NB4 (cell line): ENCODE data around the gene REEP1.

Experiments
- DNase-seq: peaks from one replicate; pipeline ENCODE4 v3.0.0; 2010; ENCODE audit warnings: low read depth
- H3K4me3 ChIP-seq: one replicate; pipeline ENCODE4 v1.5.1; 2011; ENCODE audit warnings: mild to moderate bottlenecking, low read depth, low read length, moderate library complexity
- CTCF ChIP-seq: IDR thresholded peaks from one replicate; pipeline ENCODE4 v1.5.1; 2012; ENCODE audit warnings: low read depth, low read length
- MAX ChIP-seq: IDR thresholded peaks from 2 replicates; pipeline ENCODE4 v1.6.1; 2011; ENCODE audit warnings: low read depth, low read length
- MYC ChIP-seq: IDR thresholded peaks from 2 replicates; pipeline ENCODE4 v1.6.1; 2011; ENCODE audit warnings: low read depth, low read length
- POLR2A ChIP-seq: IDR thresholded peaks from 2 replicates; pipeline ENCODE4 v1.6.1; 2011; ENCODE audit warnings: mild to moderate bottlenecking; ENCODE audit not compliant: insufficient read length; ENCODE audit errors: extremely low read depth

REEP1 gene

DNA sequence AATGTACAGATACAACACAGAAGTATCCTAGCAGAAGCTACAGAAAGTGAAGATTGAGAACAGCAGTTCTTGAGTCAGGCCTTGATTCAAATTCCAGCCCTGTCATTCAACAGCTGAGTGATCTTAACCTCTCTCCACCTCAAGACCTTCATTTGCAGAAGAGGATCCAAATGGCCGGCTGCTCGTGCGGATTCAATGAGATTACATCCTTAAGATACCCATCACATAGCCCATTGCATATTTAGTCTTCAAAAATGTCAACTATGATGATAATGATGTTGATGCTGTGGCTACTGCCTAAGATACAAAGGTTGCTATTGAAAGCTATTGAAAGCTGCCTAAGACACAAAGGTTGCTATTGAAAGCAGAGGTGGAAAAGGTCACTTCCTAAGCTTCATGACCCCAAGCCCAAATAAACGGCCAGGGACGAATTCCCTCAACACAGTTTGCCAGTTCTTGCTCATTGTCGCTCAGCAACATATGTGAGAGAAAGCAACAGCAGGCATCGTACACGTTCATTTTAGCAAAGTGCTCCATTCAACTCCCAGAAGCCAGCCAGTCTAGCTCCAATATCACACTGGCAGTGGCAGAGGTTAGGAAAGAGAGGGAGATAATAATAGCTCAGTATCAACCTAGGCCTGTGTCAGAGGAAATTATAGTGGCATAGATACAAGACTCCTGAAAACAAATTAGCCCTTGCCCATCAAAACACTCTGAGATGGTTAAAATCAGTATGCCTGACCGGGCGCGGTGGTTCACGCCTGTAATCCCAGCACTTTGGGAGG, 102.0 kb downstream of the REEP1 start:
- no peak for DNase-seq
- TF ChIP-seq CTCF (no peak), MAX (no peak), MYC (no peak), POLR2A (no peak)
- H3K4me3 ChIP-seq = no peak overlapping the region

DNA sequence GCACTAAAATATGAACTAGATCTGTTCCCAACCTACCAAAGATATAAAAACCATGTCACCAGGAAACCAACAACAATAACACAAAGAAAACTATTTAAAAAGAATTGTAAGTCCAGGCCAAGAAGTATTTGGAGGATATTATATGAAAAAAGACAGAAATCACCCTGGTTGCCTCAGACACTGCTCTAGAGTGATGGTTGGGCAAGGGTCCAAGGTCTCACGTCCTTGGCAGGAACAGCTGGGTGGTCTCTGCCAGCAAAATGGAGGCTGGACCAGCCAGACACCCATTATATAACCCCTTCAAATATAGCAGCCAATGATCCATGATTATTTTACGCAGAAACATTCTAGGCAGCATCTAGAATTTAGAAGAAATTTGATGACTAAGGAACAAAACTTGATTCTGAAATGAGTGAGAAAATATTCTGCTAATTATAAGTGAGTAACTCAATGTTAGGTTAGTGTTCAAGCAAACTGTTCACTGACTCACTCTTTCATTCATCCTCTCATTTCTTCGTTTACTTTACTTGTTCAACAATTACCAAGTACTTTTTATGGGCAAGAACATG, 102.8 kb downstream of the REEP1 start:
- no peak for TF ChIP-seq MYC
- no peak for TF ChIP-seq CTCF
- no peak for TF ChIP-seq MAX
- TF ChIP-seq POLR2A = no peak
- DNase-seq = no peak
- no peak overlapping the region for H3K4me3 ChIP-seq

DNA sequence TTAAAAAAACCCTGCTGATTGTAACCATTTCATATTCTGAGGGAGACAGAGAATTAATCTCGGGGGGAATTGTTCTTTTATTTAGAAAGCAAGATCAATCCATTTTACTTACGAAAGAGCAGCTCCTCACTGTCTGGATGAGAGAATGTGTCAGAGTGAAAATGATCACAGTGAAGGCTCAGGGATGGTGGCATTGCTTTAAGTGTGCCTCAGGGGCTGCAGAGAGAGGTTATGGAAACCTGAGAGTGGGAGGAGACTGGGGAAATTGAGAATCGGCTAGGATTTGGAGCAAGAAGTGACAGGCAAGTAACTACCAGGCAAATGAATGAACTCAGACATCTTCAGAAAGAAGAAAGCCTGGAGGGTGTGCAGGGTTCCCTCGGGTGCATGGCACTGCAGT, 104.0 kb downstream of the REEP1 start:
- H3K4me3 ChIP-seq = no peak overlapping the region
- TF ChIP-seq MAX = no peak
- TF ChIP-seq POLR2A = no peak
- DNase-seq = no peak

DNA sequence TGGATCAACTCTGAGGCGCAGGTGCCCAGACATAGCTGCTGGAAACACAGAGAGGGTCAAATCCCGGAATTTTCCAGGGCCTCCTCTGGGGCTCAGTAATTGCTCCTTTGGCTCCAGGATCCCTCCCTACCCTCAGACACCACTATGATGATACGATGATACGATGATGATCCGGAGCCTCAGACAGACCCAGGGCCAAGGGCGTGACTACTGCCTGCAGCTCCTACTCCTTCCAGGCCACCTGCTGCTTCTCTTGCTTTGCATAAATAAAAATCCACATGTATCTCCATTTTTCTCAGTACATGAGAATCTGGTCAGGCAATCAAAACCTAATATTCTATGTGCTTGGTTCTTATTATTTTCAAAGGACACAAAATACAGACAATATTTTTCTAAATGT, 104.5 kb downstream of the REEP1 start:
- no peak for DNase-seq
- no peak overlapping the region for H3K4me3 ChIP-seq
- no peak for TF ChIP-seq MYC
- no peak for TF ChIP-seq MAX
- TF ChIP-seq CTCF = no peak
- TF ChIP-seq POLR2A = no peak

GRCh38 chr2:86232373-86232784, 105.0 kb downstream of the REEP1 start:
- TF ChIP-seq MYC (no peak), MAX (no peak)
- no peak for DNase-seq
- H3K4me3 ChIP-seq = no peak overlapping the region

DNA sequence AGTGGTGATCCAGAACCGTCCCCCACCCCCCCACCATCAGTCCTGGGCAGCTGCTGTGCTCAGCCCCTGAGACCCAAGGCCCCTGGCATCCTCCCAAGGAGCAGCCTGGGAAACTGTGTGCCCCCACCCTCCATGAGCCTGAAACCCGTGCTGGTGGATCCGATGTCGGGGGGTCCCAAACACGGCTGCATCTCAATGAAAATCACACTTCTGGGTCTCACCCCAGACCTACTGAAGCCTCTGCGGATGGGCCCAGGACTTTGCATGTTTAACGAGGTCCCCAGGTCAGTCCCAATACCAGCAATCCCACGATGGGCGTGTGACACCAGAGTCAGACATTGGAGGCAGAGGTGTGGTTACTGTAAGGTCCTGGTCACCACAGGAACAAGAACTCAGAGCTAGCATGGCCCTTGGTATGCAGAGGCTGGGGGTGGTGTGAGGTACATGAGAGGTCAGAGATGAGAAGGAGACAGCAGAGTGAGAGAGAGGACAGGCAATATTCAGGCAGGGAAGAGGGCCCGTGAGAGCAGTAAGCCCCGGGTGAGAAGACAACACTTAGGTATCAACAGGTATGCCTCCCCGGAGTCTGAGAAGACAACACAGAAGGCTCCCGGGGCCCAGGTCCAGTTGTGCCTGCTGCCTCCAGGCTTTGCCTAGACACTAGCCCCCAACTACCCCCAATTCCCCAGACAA, 105.6 kb downstream of the REEP1 start:
- no peak for DNase-seq
- no peak for TF ChIP-seq MAX
- H3K4me3 ChIP-seq = no peak overlapping the region

DNA sequence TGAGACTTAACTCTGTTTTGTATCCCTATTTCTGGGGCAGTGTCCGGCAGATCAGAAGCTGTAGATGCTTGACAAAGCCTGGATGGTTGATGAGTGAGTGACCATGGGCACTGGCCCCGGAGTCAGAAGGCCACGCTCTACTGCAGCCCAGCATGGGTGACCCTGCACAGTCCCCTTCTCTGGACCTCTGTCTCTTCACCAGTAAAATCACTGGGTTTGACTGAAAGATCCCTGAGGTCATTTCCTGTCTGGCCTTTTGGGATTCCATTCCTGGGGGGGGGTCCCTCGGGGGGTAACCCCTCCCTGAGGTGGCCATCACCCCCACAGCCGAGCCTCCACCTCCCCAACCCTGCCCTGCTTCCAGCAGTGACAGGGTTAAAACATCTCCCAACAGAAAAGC, 106.5 kb downstream of the REEP1 start:
- H3K4me3 ChIP-seq = no peak overlapping the region
- DNase-seq = no peak
- TF ChIP-seq CTCF (no peak), MAX (no peak), POLR2A (no peak), MYC (no peak)
